ENCODE results near the gene PPP1CA.

The PPP1CA gene

GRCh38 chr11:67401495-67402191, at the start of gene PPP1CA:
TSS of gene PPP1CA (minus strand) at chr11:67401858. CDS start at chr11:67401782, 76 bp downstream.
- peak; percentile 17 for DNase-seq (ENCODE audit: low read depth)

GRCh38 chr11:67450796-67451657, 49.4 kb upstream of the PPP1CA start:
- DNase-seq (ENCODE audit: low read depth), result no peak

- DNase-seq (ENCODE audit: low read depth), result no peak
Measured at GRCh38 chr11:67449116-67449844, 47.6 kb upstream of the PPP1CA start.

- DNase-seq (ENCODE audit: low read depth), result no peak
Measured at GRCh38 chr11:67448220-67448609, 46.6 kb upstream of the PPP1CA start.

- no peak for DNase-seq (ENCODE audit: low read depth)
Measured at GRCh38 chr11:67445515-67445914, 43.9 kb upstream of the PPP1CA start.

- no peak for DNase-seq (ENCODE audit: low read depth)
Measured at GRCh38 chr11:67442504-67443404, 41.1 kb upstream of the PPP1CA start.

- no peak for DNase-seq (ENCODE audit: low read depth)
Measured at GRCh38 chr11:67441731-67442351, 40.2 kb upstream of the PPP1CA start.

GRCh38 chr11:67441098-67441563, 39.5 kb upstream of the PPP1CA start:
- DNase-seq (ENCODE audit: low read depth), result no peak

GRCh38 chr11:67440229-67441097, 38.8 kb upstream of the PPP1CA start:
- no peak for DNase-seq (ENCODE audit: low read depth)

- DNase-seq (ENCODE audit: low read depth), result no peak
Measured at GRCh38 chr11:67439321-67440228, 37.9 kb upstream of the PPP1CA start.

- DNase-seq (ENCODE audit: low read depth), result no peak
Measured at GRCh38 chr11:67438158-67438902, 36.7 kb upstream of the PPP1CA start.

GRCh38 chr11:67437809-67438157, 36.1 kb upstream of the PPP1CA start:
- DNase-seq (ENCODE audit: low read depth), result no peak

- no peak for DNase-seq (ENCODE audit: low read depth)
Measured at GRCh38 chr11:67437082-67437808, 35.6 kb upstream of the PPP1CA start, which contains the start of gene PTPRCAP. TSS of gene PTPRCAP (minus strand) at chr11:67437682. CDS start at chr11:67437619, 63 bp downstream.

GRCh38 chr11:67436459-67437081, 34.9 kb upstream of the PPP1CA start:
- DNase-seq (ENCODE audit: low read depth), result no peak

- DNase-seq (ENCODE audit: low read depth), result no peak
Measured at GRCh38 chr11:67435727-67436458, 34.2 kb upstream of the PPP1CA start.

GRCh38 chr11:67435031-67435726, 33.5 kb upstream of the PPP1CA start:
- no peak for DNase-seq (ENCODE audit: low read depth)
